K562 (cell line): ENCODE measurements around the gene PDK1. TPM values are rescaled to one million over a fixed set of nuclear protein-coding genes. Genes with fewer than 3 reads are reported as not detected.

Experiments used
- DIDO1 ChIP-seq: fragments of 450-650 bp; IDR thresholded peaks from 2 replicates; pipeline ENCODE4 v1.6.1; 2016; ENCODE audit warnings: low read depth, missing biosample characterization, missing genetic modification characterization
- FOXK2 ChIP-seq, 2 experiments: fragments of 450-650 bp; IDR thresholded peaks in 1 of 2; conservative IDR thresholded peaks in 1 of 2; 2 replicates each; pipeline ENCODE4 v1.6.1; 2016; ENCODE audit warnings: low read depth in 2 of 2, mild to moderate bottlenecking in 1 of 2
- GATA2 ChIP-seq: sonication (generic); formaldehyde crosslinking; IDR thresholded peaks from 2 replicates; pipeline ENCODE4 v1.4.0; 2020; ENCODE audit warnings: mild to moderate bottlenecking, missing genetic modification reagents
- HNRNPH1 ChIP-seq: fragments of 200-400 bp; formaldehyde crosslinking; optimal IDR thresholded peaks from 2 replicates; pipeline ENCODE3; 2017; ENCODE audit warnings: low read depth, mild to moderate bottlenecking, low read length, moderate library complexity
- MCM7 ChIP-seq, 2 experiments: fragments of 450-650 bp; IDR thresholded peaks; 2 replicates each; pipeline ENCODE4 v1.6.1; 2016 to 2018
- SREBF2 ChIP-seq: sonication (generic); formaldehyde crosslinking; IDR thresholded peaks from 2 replicates; pipeline ENCODE4 v1.4.0; 2020; ENCODE audit warnings: mild to moderate bottlenecking, missing genetic modification reagents
- TSC22D4 ChIP-seq: fragments of 450-650 bp; IDR thresholded peaks from 2 replicates; pipeline ENCODE4 v1.6.1; 2016; ENCODE audit warnings: missing genetic modification characterization, missing biosample characterization, control low read depth
- ZFPM2 ChIP-seq: fragments of 250-450 bp; sonication (Bioruptor Pico); IDR thresholded peaks from 2 replicates; pipeline ENCODE4 v1.5.1; 2022; ENCODE audit warnings: mild to moderate bottlenecking
- ZNF217 ChIP-seq: sonication (generic); formaldehyde crosslinking; IDR thresholded peaks from 2 replicates; pipeline ENCODE4 v1.8.0; 2022; ENCODE audit warnings: mild to moderate bottlenecking, missing genetic modification reagents
- ZNF740 ChIP-seq, 3 experiments: fragments of 200-800 bp in 1 of 3; sonication (Bioruptor generic) in 1 of 3; sonication (generic) in 1 of 3; formaldehyde crosslinking in 1 of 3; IDR thresholded peaks; 2 replicates each; pipeline versions ENCODE4 v1.6.1 to v1.8.0; 2016 to 2022; ENCODE audit warnings: mild to moderate bottlenecking in 2 of 3, missing compliant biosample characterization in 2 of 3, missing genetic modification characterization in 2 of 3, missing genetic modification reagents in 1 of 3
- ZSCAN29 ChIP-seq: fragments of 450-650 bp; IDR thresholded peaks from 2 replicates; pipeline ENCODE4 v1.6.1; 2017
- polyA plus RNA-seq, 8 experiments: library from polyadenylated mRNA; depleted of rRNA in 4 of 8; stranded (reverse) in 5 of 8; unstranded in 3 of 8; fragments of >200 nt; fragmentation: Nextera tagmentation in 2 of 8; fragmentation: Illumina TruSeq in 1 of 8; extraction: Ambion mirVana in 2 of 8; extraction: Trizol in 1 of 8; gene quantifications; 2 replicates each; pipeline versions ENCODE4 v1.2.1 to v1.2.3, GENCODE V29; 2011 to 2014; ENCODE audit warnings: inconsistent platforms in 1 of 8, missing spikeins in 1 of 8
- total RNA-seq, 7 experiments: library from RNA; depleted of rRNA in 6 of 7; stranded (reverse); fragments of >200 nt in 6 of 7; fragmentation: Illumina TruSeq in 2 of 7; extraction: Trizol in 2 of 7; gene quantifications; 2 replicates each; pipeline versions ENCODE4 v1.2.1 to v1.2.3, GENCODE V29; 2011 to 2021; ENCODE audit warnings: low replicate concordance in 1 of 7
- TF ChIP-seq, protein P1 (sequence below): fragments of 450-650 bp; IDR thresholded peaks from 2 replicates; pipeline ENCODE4 v1.6.1; 2016; ENCODE audit warnings: mild to moderate bottlenecking, moderate library complexity
- TF ChIP-seq, protein P2 (sequence below): fragments of 450-650 bp; IDR thresholded peaks from 2 replicates; pipeline ENCODE4 v1.7.0; 2016; ENCODE audit warnings: borderline replicate concordance

The PDK1 gene
- total and polyA plus RNA-seq, 9 of the 15 experiments (the other 6 are each of a cell fraction or from before 2014, with no cell fraction given): 3.5 to 176 (median 13.9) TPM

- TF ChIP-seq, protein P1, sequence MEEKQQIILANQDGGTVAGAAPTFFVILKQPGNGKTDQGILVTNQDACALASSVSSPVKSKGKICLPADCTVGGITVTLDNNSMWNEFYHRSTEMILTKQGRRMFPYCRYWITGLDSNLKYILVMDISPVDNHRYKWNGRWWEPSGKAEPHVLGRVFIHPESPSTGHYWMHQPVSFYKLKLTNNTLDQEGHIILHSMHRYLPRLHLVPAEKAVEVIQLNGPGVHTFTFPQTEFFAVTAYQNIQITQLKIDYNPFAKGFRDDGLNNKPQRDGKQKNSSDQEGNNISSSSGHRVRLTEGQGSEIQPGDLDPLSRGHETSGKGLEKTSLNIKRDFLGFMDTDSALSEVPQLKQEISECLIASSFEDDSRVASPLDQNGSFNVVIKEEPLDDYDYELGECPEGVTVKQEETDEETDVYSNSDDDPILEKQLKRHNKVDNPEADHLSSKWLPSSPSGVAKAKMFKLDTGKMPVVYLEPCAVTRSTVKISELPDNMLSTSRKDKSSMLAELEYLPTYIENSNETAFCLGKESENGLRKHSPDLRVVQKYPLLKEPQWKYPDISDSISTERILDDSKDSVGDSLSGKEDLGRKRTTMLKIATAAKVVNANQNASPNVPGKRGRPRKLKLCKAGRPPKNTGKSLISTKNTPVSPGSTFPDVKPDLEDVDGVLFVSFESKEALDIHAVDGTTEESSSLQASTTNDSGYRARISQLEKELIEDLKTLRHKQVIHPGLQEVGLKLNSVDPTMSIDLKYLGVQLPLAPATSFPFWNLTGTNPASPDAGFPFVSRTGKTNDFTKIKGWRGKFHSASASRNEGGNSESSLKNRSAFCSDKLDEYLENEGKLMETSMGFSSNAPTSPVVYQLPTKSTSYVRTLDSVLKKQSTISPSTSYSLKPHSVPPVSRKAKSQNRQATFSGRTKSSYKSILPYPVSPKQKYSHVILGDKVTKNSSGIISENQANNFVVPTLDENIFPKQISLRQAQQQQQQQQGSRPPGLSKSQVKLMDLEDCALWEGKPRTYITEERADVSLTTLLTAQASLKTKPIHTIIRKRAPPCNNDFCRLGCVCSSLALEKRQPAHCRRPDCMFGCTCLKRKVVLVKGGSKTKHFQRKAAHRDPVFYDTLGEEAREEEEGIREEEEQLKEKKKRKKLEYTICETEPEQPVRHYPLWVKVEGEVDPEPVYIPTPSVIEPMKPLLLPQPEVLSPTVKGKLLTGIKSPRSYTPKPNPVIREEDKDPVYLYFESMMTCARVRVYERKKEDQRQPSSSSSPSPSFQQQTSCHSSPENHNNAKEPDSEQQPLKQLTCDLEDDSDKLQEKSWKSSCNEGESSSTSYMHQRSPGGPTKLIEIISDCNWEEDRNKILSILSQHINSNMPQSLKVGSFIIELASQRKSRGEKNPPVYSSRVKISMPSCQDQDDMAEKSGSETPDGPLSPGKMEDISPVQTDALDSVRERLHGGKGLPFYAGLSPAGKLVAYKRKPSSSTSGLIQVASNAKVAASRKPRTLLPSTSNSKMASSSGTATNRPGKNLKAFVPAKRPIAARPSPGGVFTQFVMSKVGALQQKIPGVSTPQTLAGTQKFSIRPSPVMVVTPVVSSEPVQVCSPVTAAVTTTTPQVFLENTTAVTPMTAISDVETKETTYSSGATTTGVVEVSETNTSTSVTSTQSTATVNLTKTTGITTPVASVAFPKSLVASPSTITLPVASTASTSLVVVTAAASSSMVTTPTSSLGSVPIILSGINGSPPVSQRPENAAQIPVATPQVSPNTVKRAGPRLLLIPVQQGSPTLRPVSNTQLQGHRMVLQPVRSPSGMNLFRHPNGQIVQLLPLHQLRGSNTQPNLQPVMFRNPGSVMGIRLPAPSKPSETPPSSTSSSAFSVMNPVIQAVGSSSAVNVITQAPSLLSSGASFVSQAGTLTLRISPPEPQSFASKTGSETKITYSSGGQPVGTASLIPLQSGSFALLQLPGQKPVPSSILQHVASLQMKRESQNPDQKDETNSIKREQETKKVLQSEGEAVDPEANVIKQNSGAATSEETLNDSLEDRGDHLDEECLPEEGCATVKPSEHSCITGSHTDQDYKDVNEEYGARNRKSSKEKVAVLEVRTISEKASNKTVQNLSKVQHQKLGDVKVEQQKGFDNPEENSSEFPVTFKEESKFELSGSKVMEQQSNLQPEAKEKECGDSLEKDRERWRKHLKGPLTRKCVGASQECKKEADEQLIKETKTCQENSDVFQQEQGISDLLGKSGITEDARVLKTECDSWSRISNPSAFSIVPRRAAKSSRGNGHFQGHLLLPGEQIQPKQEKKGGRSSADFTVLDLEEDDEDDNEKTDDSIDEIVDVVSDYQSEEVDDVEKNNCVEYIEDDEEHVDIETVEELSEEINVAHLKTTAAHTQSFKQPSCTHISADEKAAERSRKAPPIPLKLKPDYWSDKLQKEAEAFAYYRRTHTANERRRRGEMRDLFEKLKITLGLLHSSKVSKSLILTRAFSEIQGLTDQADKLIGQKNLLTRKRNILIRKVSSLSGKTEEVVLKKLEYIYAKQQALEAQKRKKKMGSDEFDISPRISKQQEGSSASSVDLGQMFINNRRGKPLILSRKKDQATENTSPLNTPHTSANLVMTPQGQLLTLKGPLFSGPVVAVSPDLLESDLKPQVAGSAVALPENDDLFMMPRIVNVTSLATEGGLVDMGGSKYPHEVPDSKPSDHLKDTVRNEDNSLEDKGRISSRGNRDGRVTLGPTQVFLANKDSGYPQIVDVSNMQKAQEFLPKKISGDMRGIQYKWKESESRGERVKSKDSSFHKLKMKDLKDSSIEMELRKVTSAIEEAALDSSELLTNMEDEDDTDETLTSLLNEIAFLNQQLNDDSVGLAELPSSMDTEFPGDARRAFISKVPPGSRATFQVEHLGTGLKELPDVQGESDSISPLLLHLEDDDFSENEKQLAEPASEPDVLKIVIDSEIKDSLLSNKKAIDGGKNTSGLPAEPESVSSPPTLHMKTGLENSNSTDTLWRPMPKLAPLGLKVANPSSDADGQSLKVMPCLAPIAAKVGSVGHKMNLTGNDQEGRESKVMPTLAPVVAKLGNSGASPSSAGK: peak; percentile 92
- TF ChIP-seq ZNF740 (CRISPR knock-in tag; IDR thresholded peaks at IDR 0.05) (no peak), ZNF740 (tag; IDR thresholded peaks at IDR 0.05) (no peak), GATA2 (CRISPR knock-in tag) (no peak), MCM7 (IDR thresholded peaks at IDR 0.05) (no peak), SREBF2 (CRISPR knock-in tag) (no peak), ZFPM2 (no peak), ZNF217 (CRISPR knock-in tag) (no peak), TSC22D4 (tag) (no peak), FOXK2 (conservative IDR thresholded peaks at IDR 0.05 in 1 of 2, IDR thresholded peaks at IDR 0.05 in 1 of 2; ENCODE audit: low read depth in 2 of 2) (peak in 1 of 2 experiments; percentile 48; a peak in 2 of 4 replicates), DIDO1 (tag) (no peak), HNRNPH1 (no peak), ZSCAN29 (no peak; the same call in 1 of the 2 replicates)
- TF ChIP-seq, protein P2, sequence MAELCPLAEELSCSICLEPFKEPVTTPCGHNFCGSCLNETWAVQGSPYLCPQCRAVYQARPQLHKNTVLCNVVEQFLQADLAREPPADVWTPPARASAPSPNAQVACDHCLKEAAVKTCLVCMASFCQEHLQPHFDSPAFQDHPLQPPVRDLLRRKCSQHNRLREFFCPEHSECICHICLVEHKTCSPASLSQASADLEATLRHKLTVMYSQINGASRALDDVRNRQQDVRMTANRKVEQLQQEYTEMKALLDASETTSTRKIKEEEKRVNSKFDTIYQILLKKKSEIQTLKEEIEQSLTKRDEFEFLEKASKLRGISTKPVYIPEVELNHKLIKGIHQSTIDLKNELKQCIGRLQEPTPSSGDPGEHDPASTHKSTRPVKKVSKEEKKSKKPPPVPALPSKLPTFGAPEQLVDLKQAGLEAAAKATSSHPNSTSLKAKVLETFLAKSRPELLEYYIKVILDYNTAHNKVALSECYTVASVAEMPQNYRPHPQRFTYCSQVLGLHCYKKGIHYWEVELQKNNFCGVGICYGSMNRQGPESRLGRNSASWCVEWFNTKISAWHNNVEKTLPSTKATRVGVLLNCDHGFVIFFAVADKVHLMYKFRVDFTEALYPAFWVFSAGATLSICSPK: no peak
These were observed at the start of gene PDK1 (continued) for GRCh38 chr2:172555522-172556283.
